Suprapubic skin (tissue), 4 donors: ENCODE results near the gene CASTOR1.

Source experiments
- CTCF ChIP-seq, 2 donors: fragments of 200-600 bp in 1 of 2; fragments of 450-650 bp in 1 of 2; sonication (generic) in 1 of 2; IDR thresholded peaks; one replicate each; pipeline ENCODE4 v1.5.1; 2016 to 2019; ENCODE audit warnings: antibody characterized with exemption in 2 of 2, mild to moderate bottlenecking in 1 of 2, moderate library complexity in 1 of 2
- EP300 ChIP-seq: sonication (generic); formaldehyde crosslinking; IDR thresholded peaks from one replicate; pipeline ENCODE4 v1.6.1; 2017; ENCODE audit warnings: antibody characterized with exemption
- POLR2A ChIP-seq, 2 donors: fragments of 450-650 bp; IDR thresholded peaks; one replicate each; pipeline ENCODE4 v1.6.1; 2017; ENCODE audit warnings: antibody characterized with exemption in 2 of 2, mild to moderate bottlenecking in 2 of 2, moderate library complexity in 2 of 2
- POLR2AphosphoS5 ChIP-seq, 3 donors: sonication (generic); formaldehyde crosslinking; IDR thresholded peaks; one replicate each; pipeline ENCODE4 v1.6.1; 2017; ENCODE audit warnings: antibody characterized with exemption in 3 of 3

- TF ChIP-seq CTCF (IDR thresholded peaks at IDR 0.05) (peak; percentile 82 to 92), POLR2A (IDR thresholded peaks at IDR 0.05) (no peak), POLR2AphosphoS5 (IDR thresholded peaks at IDR 0.05) (no peak), EP300 (no peak)
These were observed 2.3 kb downstream of the CASTOR1 start for GRCh38 chr22:30286813-30287647.
